ENCODE measurements around the gene LRRC3. TPM values are rescaled to one million over a fixed set of nuclear protein-coding genes. Genes with fewer than 3 reads are reported as not detected.

LRRC3 gene
- total RNA-seq, 3 donors from 2014 or later (not counting 1 experiment from before 2014, with no cell fraction given): 0.36 to 0.50 (median 0.38) TPM

DNA sequence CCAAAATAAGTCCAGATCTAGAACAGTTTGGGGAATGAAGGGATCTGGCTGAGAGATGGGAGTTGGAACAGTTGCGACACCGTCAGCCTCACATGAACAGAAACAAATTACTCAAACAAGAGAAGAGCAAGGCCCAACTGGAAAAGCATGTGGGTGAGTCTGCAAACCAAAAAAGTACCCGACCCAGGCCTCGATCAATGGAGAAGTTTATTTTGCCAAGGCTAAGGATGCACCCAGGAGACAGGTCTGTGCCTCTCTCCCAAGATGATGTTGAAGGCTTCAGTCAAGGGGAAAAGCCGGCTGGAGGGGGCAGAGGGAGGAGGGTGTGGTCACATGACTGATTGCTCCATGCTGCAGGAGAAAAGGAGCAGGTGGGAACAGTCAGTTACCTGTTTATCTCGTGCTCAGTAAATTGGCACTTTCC lies 42.4 kb downstream of the LRRC3 start:
- H3K4me3 ChIP-seq (ENCODE audit: low read length): no peak overlapping the region
- H3K9me3 ChIP-seq (ENCODE audit: control insufficient read depth, insufficient read depth, low read length): peaks cover 11% of the 10 kb centered on the region
- DNase-seq (no peak), ATAC-seq (no peak)
- peaks cover 3 to 23% of the 10 kb centered on the region in 2 donors for H3K27me3 Mint-ChIP-seq (ENCODE audit: low read depth in 2 of 2)
- no peak overlapping the region for H3K4me3 Mint-ChIP-seq
- H3K4me1 Mint-ChIP-seq: peaks cover 0 to 5% of the 10 kb centered on the region in 2 donors
- H3K36me3 Mint-ChIP-seq: peaks cover 8% of the 10 kb centered on the region
- H3K9me3 Mint-ChIP-seq: peaks cover 3 to 4% of the 10 kb centered on the region in 2 donors
- TF ChIP-seq, protein P1, sequence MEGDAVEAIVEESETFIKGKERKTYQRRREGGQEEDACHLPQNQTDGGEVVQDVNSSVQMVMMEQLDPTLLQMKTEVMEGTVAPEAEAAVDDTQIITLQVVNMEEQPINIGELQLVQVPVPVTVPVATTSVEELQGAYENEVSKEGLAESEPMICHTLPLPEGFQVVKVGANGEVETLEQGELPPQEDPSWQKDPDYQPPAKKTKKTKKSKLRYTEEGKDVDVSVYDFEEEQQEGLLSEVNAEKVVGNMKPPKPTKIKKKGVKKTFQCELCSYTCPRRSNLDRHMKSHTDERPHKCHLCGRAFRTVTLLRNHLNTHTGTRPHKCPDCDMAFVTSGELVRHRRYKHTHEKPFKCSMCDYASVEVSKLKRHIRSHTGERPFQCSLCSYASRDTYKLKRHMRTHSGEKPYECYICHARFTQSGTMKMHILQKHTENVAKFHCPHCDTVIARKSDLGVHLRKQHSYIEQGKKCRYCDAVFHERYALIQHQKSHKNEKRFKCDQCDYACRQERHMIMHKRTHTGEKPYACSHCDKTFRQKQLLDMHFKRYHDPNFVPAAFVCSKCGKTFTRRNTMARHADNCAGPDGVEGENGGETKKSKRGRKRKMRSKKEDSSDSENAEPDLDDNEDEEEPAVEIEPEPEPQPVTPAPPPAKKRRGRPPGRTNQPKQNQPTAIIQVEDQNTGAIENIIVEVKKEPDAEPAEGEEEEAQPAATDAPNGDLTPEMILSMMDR (IDR thresholded peaks at IDR 0.05): no peak
- no peaks in the 10 kb centered on the region for H3K4me1 ChIP-seq (ENCODE audit: control insufficient read depth, insufficient read depth, low read length)
- H3K36me3 ChIP-seq (ENCODE audit: control insufficient read depth, insufficient read depth, low read length): no peaks in the 10 kb centered on the region
- WGBS (ENCODE audit: insufficient coverage): 79% methylated on average over 6 of the region's 6 CpGs
- intact Hi-C loops (cut with micrococcal nuclease): no loop called here
- H3K27ac ChIP-seq (ENCODE audit: low read length): no peak overlapping the region
- H3K27ac Mint-ChIP-seq: no peak overlapping the region
- no peaks in the 10 kb centered on the region for H3K27me3 ChIP-seq (ENCODE audit: control insufficient read depth, insufficient read depth, low read length)

DNA sequence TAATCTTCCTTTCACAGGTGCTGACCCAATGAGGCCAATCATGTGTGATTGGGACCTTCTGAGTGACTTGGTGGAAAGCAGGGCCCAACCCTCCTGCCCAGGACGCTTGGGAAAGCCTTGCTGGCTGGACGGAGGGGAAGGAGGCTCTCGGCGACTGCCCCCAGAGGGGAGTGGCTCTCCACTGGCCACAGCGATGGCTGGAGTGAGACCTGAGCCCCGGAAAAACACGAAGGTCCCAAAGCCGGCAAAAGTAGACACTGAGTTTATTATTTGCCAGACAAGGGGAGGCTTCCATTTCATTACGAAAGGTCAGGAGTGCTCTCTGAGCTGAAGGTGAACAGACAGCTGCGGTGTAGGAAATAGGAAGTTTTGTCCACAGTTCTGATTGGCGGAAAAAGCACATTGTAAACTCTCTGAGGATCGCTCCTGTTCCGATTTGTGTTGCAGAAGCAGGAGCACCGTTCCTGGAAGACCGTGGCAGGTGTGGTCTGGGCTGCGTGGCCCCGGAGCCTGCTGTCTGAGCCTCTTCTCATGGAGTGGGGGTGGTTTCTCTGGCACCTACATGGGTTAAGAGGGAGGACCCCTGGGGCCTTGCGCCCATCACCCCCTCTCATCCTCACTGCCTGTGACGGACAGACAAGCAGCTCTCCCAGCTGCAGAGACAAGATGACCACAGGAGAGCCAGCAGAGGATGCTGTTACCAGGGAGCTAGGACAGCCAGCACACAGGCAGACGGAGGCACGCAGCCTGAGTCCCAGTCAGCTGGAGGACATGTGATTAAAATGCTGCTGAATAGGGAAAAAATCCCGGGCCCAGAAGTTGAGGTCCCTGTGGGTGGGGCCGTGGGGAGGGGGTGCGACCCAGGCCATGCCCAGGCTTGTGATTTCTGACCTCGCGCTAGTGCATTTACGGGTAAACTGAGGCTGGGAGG lies 43.2 kb downstream of the LRRC3 start:
- TF ChIP-seq, protein P1 (IDR thresholded peaks at IDR 0.05): no peak
- Mint-ChIP-seq H3K27ac (no peak overlapping the region), H3K36me3 (no peaks in the 10 kb centered on the region), H3K9me3 (no peaks in the 10 kb centered on the region), H3K27me3 (ENCODE audit: low read depth in 2 of 2) (peaks cover 3 to 15% of the 10 kb centered on the region in 2 donors), H3K4me1 (peaks cover 0 to 5% of the 10 kb centered on the region in 2 donors), H3K4me3 (no peak overlapping the region)
- no peaks in the 10 kb centered on the region for H3K4me1 ChIP-seq (ENCODE audit: control insufficient read depth, insufficient read depth, low read length)
- no peak overlapping the region for H3K27ac ChIP-seq (ENCODE audit: low read length)
- peaks cover 3% of the 10 kb centered on the region for H3K9me3 ChIP-seq (ENCODE audit: control insufficient read depth, insufficient read depth, low read length)
- intact Hi-C loops (cut with micrococcal nuclease): no loop called here
- no peak for ATAC-seq
- DNase-seq: no peak
- WGBS (ENCODE audit: insufficient coverage): 81% methylated on average over 27 of the region's 27 CpGs
- no peaks in the 10 kb centered on the region for H3K27me3 ChIP-seq (ENCODE audit: control insufficient read depth, insufficient read depth, low read length)
- no peaks in the 10 kb centered on the region for H3K36me3 ChIP-seq (ENCODE audit: control insufficient read depth, insufficient read depth, low read length)
- H3K4me3 ChIP-seq (ENCODE audit: low read length): no peak overlapping the region

DNA sequence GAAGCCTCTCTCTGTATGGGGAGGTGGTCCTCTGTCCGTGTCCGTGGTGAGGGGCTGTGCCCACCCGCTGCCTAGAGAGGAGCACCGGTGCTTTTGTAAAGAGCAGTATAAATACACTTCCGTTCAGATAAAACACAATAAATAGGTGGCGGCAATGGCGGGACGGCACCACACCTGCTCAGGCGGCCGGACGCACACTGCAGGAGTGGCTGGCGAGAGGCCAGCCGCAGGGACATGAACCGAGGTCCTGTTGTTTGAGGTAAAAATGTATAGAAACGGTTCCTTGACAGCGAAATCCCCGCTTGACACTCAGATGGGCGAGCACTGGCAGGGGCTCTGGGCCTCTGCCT lies 43.9 kb downstream of the LRRC3 start:
- Histone ChIP-seq H3K4me3 (ENCODE audit: low read length) (no peak overlapping the region), H3K36me3 (ENCODE audit: control insufficient read depth, insufficient read depth, low read length) (no peaks in the 10 kb centered on the region), H3K27me3 (ENCODE audit: control insufficient read depth, insufficient read depth, low read length) (no peaks in the 10 kb centered on the region), H3K4me1 (ENCODE audit: control insufficient read depth, insufficient read depth, low read length) (peaks cover 5% of the 10 kb centered on the region), H3K9me3 (ENCODE audit: control insufficient read depth, insufficient read depth, low read length) (no peaks in the 10 kb centered on the region), H3K27ac (ENCODE audit: low read length) (no peak overlapping the region)
- no peaks in the 10 kb centered on the region for H3K36me3 Mint-ChIP-seq
- no peak overlapping the region for H3K4me3 Mint-ChIP-seq
- WGBS (ENCODE audit: insufficient coverage): 91% methylated on average over 18 of the region's 18 CpGs
- intact Hi-C loops (cut with micrococcal nuclease): no loop called here
- no peak for ATAC-seq
- H3K27ac Mint-ChIP-seq: no peak overlapping the region
- H3K4me1 Mint-ChIP-seq: peaks cover 0 to 11% of the 10 kb centered on the region in 2 donors
- no peaks in the 10 kb centered on the region for H3K9me3 Mint-ChIP-seq
- no peak for DNase-seq
- H3K27me3 Mint-ChIP-seq (ENCODE audit: low read depth in 2 of 2): peaks cover 3 to 15% of the 10 kb centered on the region in 2 donors
- TF ChIP-seq, protein P1 (IDR thresholded peaks at IDR 0.05): no peak

All from natural killer cell (primary cell).